Neural progenitor cell (in vitro differentiated cells): ENCODE results near the gene SLC25A43. TPM values are rescaled to one million over a fixed set of nuclear protein-coding genes. Genes with fewer than 3 reads are reported as not detected.
A peak's percentile ranks its signal among the peaks of the same experiment; 100 is the strongest.

Source experiments
- DNase-seq: peaks from one replicate; pipeline ENCODE4 v3.0.0-alpha.2; 2016; ENCODE audit warnings: low spot score
- H2AFZ ChIP-seq: fragments of 200-600 bp; sonication (generic); replicated peaks from 2 replicates; pipeline ENCODE4 v1.6.1; 2016; ENCODE audit warnings: antibody characterized with exemption
- H3F3A ChIP-seq: fragments of 200-600 bp; sonication (generic); 2 replicates; pipeline ENCODE4 v1.6.1; 2016; ENCODE audit warnings: antibody characterized with exemption, low read depth
- H3K27ac ChIP-seq: fragments of 200-600 bp; sonication (generic); 2 replicates; pipeline ENCODE4 v1.5.1; 2016; ENCODE audit warnings: mild to moderate bottlenecking
- H3K27me3 ChIP-seq: fragments of 200-600 bp; sonication (generic); 2 replicates; pipeline ENCODE4 v1.6.1; 2016; ENCODE audit warnings: mild to moderate bottlenecking, moderate library complexity
- H3K36me3 ChIP-seq: fragments of 200-600 bp; sonication (generic); 2 replicates; pipeline ENCODE4 v1.5.1; 2016
- H3K4me1 ChIP-seq: fragments of 200-600 bp; sonication (generic); 2 replicates; pipeline ENCODE4 v1.6.1; 2016; ENCODE audit warnings: mixed run types
- H3K4me2 ChIP-seq: fragments of 200-600 bp; sonication (generic); 2 replicates; pipeline ENCODE4 v1.6.1; 2016
- H3K4me3 ChIP-seq: fragments of 200-600 bp; sonication (generic); 2 replicates; pipeline ENCODE4 v1.5.1; 2016
- H3K79me2 ChIP-seq: fragments of 200-600 bp; sonication (generic); 2 replicates; pipeline ENCODE4 v1.6.1; 2016; ENCODE audit warnings: low read depth
- H3K9ac ChIP-seq: fragments of 200-600 bp; sonication (generic); 2 replicates; pipeline ENCODE4 v1.6.1; 2016
- H3K9me3 ChIP-seq: fragments of 200-600 bp; sonication (generic); 2 replicates; pipeline ENCODE4 v1.5.1; 2016; ENCODE audit warnings: low read depth
- H4K20me1 ChIP-seq: fragments of 200-600 bp; sonication (generic); 2 replicates; pipeline ENCODE4 v1.6.1; 2016; ENCODE audit warnings: low read depth
- H3K27ac Mint-ChIP-seq: 3 replicates; pipeline ENCODE4 v1.8.0; 2021; ENCODE audit warnings: mixed read lengths
- H3K27me3 Mint-ChIP-seq: 2 replicates; pipeline ENCODE4 v1.8.0; 2022; ENCODE audit warnings: low read depth, mild to moderate bottlenecking, inconsistent platforms, moderate library complexity, mixed read lengths; ENCODE audit not compliant: insufficient read depth
- H3K36me3 Mint-ChIP-seq: 3 replicates; pipeline ENCODE4 v1.8.0; 2021; ENCODE audit warnings: mixed read lengths
- H3K4me1 Mint-ChIP-seq: 3 replicates; pipeline ENCODE4 v1.8.0; 2021; ENCODE audit warnings: mixed read lengths
- H3K4me3 Mint-ChIP-seq: 3 replicates; pipeline ENCODE4 v1.8.0; 2021; ENCODE audit warnings: mild to moderate bottlenecking, moderate library complexity, mixed read lengths
- H3K9me3 Mint-ChIP-seq: 3 replicates; pipeline ENCODE4 v1.8.0; 2020; ENCODE audit warnings: mixed read lengths
- EZH2 ChIP-seq: fragments of 200-600 bp; sonication (generic); IDR thresholded peaks from 2 replicates; pipeline ENCODE4 v1.6.1; 2017; ENCODE audit warnings: antibody characterized with exemption, mild to moderate bottlenecking, moderate library complexity
- EZH2phosphoT487 ChIP-seq: fragments of 200-600 bp; sonication (generic); IDR thresholded peaks from 2 replicates; pipeline ENCODE4 v1.6.1; 2017; ENCODE audit warnings: antibody characterized with exemption
- total RNA-seq: library from RNA; depleted of rRNA; stranded (reverse); fragments of >200 nt; gene quantifications from 2 replicates; pipeline ENCODE4 v1.2.3, GENCODE V29; 2015; ENCODE audit warnings: low replicate concordance
- TF ChIP-seq, protein P1 (sequence below): fragments of 200-600 bp; sonication (generic); IDR thresholded peaks from 2 replicates; pipeline ENCODE4 v1.5.1; 2017; ENCODE audit warnings: antibody characterized with exemption, mild to moderate bottlenecking

The SLC25A43 gene
- total RNA-seq, 1 donor from 2014 or later = 5.4 TPM

DNA sequence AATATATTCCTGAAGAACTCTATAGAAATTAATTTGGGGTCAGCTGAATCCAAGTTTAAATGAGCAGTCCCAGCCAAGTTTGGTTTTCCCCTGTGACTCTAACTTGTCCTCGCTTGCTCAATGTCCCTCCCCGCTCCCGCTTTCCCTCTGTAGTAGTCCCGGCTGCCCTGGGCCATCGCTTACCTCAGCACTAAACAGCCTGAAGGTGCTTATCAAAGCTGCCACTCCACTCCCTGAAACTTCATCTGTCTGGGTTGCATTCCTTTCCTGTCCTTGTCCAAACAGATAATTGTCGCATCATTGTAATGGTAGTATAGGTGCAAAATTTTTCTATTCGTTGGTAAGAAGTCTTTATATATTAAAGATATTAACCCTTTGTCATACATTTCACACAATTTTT, 12.8 kb downstream of the SLC25A43 start:
- peaks cover 2% of the 10 kb centered on the region for H3K4me1 Mint-ChIP-seq
- no peak overlapping the region for H3K9ac ChIP-seq
- no peak overlapping the region for H3K4me2 ChIP-seq
- no peak overlapping the region for H3K27ac ChIP-seq
- H3K4me1 ChIP-seq = no peaks in the 10 kb centered on the region
- no peaks in the 10 kb centered on the region for H3K9me3 ChIP-seq
- H3K27me3 ChIP-seq = no peaks in the 10 kb centered on the region
- no peaks in the 10 kb centered on the region for H3K36me3 ChIP-seq
- H3K27me3 Mint-ChIP-seq = peaks cover 3% of the 10 kb centered on the region
- H3K79me2 ChIP-seq = no peaks in the 10 kb centered on the region
- peaks cover 8% of the 10 kb centered on the region for H3K9me3 Mint-ChIP-seq
- H2AFZ ChIP-seq = no peak overlapping the region
- no peaks in the 10 kb centered on the region for H4K20me1 ChIP-seq
- no peak overlapping the region for H3K4me3 Mint-ChIP-seq
- TF ChIP-seq EZH2phosphoT487 (no peak), EZH2 (no peak)
- TF ChIP-seq, protein P1, sequence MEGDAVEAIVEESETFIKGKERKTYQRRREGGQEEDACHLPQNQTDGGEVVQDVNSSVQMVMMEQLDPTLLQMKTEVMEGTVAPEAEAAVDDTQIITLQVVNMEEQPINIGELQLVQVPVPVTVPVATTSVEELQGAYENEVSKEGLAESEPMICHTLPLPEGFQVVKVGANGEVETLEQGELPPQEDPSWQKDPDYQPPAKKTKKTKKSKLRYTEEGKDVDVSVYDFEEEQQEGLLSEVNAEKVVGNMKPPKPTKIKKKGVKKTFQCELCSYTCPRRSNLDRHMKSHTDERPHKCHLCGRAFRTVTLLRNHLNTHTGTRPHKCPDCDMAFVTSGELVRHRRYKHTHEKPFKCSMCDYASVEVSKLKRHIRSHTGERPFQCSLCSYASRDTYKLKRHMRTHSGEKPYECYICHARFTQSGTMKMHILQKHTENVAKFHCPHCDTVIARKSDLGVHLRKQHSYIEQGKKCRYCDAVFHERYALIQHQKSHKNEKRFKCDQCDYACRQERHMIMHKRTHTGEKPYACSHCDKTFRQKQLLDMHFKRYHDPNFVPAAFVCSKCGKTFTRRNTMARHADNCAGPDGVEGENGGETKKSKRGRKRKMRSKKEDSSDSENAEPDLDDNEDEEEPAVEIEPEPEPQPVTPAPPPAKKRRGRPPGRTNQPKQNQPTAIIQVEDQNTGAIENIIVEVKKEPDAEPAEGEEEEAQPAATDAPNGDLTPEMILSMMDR = no peak
- no peak for DNase-seq
- H3K36me3 Mint-ChIP-seq = peaks cover 1% of the 10 kb centered on the region
- H3K27ac Mint-ChIP-seq = no peak overlapping the region
- H3K4me3 ChIP-seq = no peak overlapping the region
- H3F3A ChIP-seq = no peaks in the 10 kb centered on the region

DNA sequence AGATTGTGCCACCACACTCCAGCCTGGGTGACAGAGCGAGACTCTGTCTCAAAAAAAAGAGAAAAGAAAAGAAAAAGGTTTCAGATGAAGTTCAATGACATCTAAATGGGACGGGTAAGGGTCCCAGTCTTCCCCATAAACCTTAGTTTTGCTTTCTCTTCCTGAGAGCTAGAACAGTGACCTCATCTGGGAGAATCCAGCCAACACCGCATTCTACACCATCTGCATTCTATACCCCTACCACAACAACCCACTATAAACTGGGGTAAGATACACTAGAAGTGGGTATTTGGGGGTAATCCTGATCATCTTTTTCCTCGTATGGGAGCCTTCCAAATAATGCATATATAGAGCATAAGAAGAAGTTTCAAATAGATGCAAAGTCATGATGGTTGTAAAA, 18.2 kb downstream of the SLC25A43 start:
- TF ChIP-seq EZH2 = no peak
- no peak for TF ChIP-seq EZH2phosphoT487
- TF ChIP-seq, protein P1 = no peak
- H3K36me3 ChIP-seq = no peaks in the 10 kb centered on the region
- no peak overlapping the region for H3K4me2 ChIP-seq
- no peaks in the 10 kb centered on the region for H3K36me3 Mint-ChIP-seq
- peaks cover 3% of the 10 kb centered on the region for H3K27me3 Mint-ChIP-seq
- H3K79me2 ChIP-seq = no peaks in the 10 kb centered on the region
- H3K27me3 ChIP-seq = no peaks in the 10 kb centered on the region
- H3K9me3 ChIP-seq = no peaks in the 10 kb centered on the region
- H3K4me1 Mint-ChIP-seq = no peaks in the 10 kb centered on the region
- H3K27ac Mint-ChIP-seq = no peak overlapping the region
- H2AFZ ChIP-seq = no peak overlapping the region
- H3K4me3 ChIP-seq = no peak overlapping the region
- no peak overlapping the region for H3K9ac ChIP-seq
- no peak for DNase-seq
- H3K4me3 Mint-ChIP-seq = no peak overlapping the region
- no peaks in the 10 kb centered on the region for H3K4me1 ChIP-seq
- H3K9me3 Mint-ChIP-seq = no peaks in the 10 kb centered on the region
- H4K20me1 ChIP-seq = no peaks in the 10 kb centered on the region
- H3K27ac ChIP-seq = no peak overlapping the region
- H3F3A ChIP-seq = no peaks in the 10 kb centered on the region

DNA sequence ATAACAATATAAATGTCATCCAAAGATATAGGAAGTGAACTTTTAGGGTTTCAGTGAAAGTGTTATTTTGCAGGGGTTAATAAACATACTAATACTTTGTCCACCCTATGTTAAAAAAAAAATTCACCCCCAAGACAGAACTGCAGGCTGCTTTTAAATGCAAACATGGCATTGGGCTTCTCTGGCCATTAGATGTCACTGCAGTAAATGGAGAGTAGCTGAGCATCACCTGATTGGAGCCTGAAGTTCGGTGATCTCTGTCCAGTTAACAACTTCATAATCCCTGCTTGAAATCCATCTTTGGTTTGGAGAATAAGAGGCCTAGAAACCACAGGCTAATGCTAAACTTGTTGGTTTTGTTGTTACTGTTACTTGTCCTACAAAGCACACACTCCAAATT, 18.7 kb downstream of the SLC25A43 start:
- Mint-ChIP-seq H3K9me3 (no peaks in the 10 kb centered on the region), H3K4me3 (no peak overlapping the region), H3K27ac (no peak overlapping the region), H3K27me3 (peaks cover 3% of the 10 kb centered on the region), H3K4me1 (no peaks in the 10 kb centered on the region), H3K36me3 (no peaks in the 10 kb centered on the region)
- Histone ChIP-seq H3K27me3 (no peaks in the 10 kb centered on the region), H3K36me3 (no peaks in the 10 kb centered on the region), H3K4me2 (no peak overlapping the region), H3K27ac (no peak overlapping the region), H3K79me2 (no peaks in the 10 kb centered on the region), H3K9ac (no peak overlapping the region), H2AFZ (no peak overlapping the region), H3K4me3 (no peak overlapping the region), H3K9me3 (no peaks in the 10 kb centered on the region), H4K20me1 (no peaks in the 10 kb centered on the region), H3K4me1 (no peaks in the 10 kb centered on the region), H3F3A (no peaks in the 10 kb centered on the region)
- no peak for DNase-seq
- TF ChIP-seq, protein P1 = peak; percentile 33
- no peak for TF ChIP-seq EZH2

DNA sequence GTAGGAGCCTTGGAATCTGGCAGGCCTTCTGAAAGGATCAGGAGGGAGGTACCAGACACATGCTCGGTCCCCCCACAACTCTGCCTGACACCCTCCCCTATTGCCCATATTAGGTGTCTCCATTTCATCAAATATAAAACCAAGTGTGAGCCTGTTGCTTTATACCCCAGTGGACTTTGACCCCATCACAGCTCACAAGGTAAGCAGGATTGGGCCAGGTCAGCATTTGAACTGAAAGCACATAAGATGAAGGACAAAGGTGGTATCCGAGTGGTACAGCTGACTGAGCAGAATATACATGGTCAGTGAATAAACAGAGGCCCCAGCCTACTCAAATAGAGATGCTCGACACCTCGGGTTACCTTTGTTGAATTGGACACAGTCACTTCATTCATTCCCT, 20.0 kb downstream of the SLC25A43 start:
- Histone ChIP-seq H3K27me3 (no peaks in the 10 kb centered on the region), H2AFZ (no peak overlapping the region), H4K20me1 (no peaks in the 10 kb centered on the region), H3K36me3 (no peaks in the 10 kb centered on the region), H3K4me2 (no peak overlapping the region), H3K4me3 (no peak overlapping the region), H3K9ac (no peak overlapping the region), H3K27ac (no peak overlapping the region), H3K79me2 (no peaks in the 10 kb centered on the region), H3K9me3 (no peaks in the 10 kb centered on the region), H3K4me1 (no peaks in the 10 kb centered on the region), H3F3A (no peaks in the 10 kb centered on the region)
- Mint-ChIP-seq H3K9me3 (no peaks in the 10 kb centered on the region), H3K36me3 (no peaks in the 10 kb centered on the region), H3K27me3 (peaks cover 3% of the 10 kb centered on the region), H3K4me3 (no peak overlapping the region), H3K4me1 (no peaks in the 10 kb centered on the region), H3K27ac (no peak overlapping the region)
- no peak for DNase-seq
- TF ChIP-seq EZH2phosphoT487 = no peak
- no peak for TF ChIP-seq EZH2
- TF ChIP-seq, protein P1 = no peak
